Osteocyte (in vitro differentiated cells): ENCODE data around the gene CD52. TPM values are rescaled to one million over a fixed set of nuclear protein-coding genes. Genes with fewer than 3 reads are reported as not detected.

Source experiments
- DNase-seq: peaks from one replicate; pipeline ENCODE4 v3.0.0; 2021; ENCODE audit warnings: mixed read lengths; ENCODE audit not compliant: unreplicated experiment; ENCODE audit errors: extremely low spot score
- H3K27ac Mint-ChIP-seq: one replicate; pipeline ENCODE4 v1.8.0; 2021; ENCODE audit warnings: mild to moderate bottlenecking, mixed read lengths; ENCODE audit not compliant: unreplicated experiment
- H3K27me3 Mint-ChIP-seq: one replicate; pipeline ENCODE4 v1.8.0; 2021; ENCODE audit warnings: mixed read lengths; ENCODE audit not compliant: unreplicated experiment
- H3K36me3 Mint-ChIP-seq: one replicate; pipeline ENCODE4 v1.8.0; 2021; ENCODE audit warnings: mixed read lengths; ENCODE audit not compliant: unreplicated experiment
- H3K4me1 Mint-ChIP-seq: one replicate; pipeline ENCODE4 v1.8.0; 2021; ENCODE audit warnings: mixed read lengths; ENCODE audit not compliant: unreplicated experiment
- H3K4me3 Mint-ChIP-seq: one replicate; pipeline ENCODE4 v1.8.0; 2021; ENCODE audit warnings: mild to moderate bottlenecking, moderate library complexity, mixed read lengths; ENCODE audit not compliant: unreplicated experiment
- H3K9me3 Mint-ChIP-seq: one replicate; pipeline ENCODE4 v1.8.0; 2021; ENCODE audit warnings: mixed read lengths; ENCODE audit not compliant: unreplicated experiment
- CTCF ChIP-seq: fragments of 200-600 bp; sonication (generic); IDR thresholded peaks from 2 replicates; pipeline ENCODE4 v1.5.0; 2021; ENCODE audit warnings: antibody characterized with exemption, mild to moderate bottlenecking, moderate library complexity
- total RNA-seq: library from RNA; stranded (reverse); gene quantifications from 2 replicates; pipeline ENCODE4 v1.2.1, GENCODE V29; 2021

Gene CD52
- total RNA-seq, 1 donor from 2014 or later, result not detected

GRCh38 chr1:26275580-26276431, 42.0 kb upstream of the CD52 start:
- Mint-ChIP-seq H3K9me3 (no peaks in the 10 kb centered on the region), H3K27ac (peak overlapping the region; percentile 92), H3K4me3 (peak overlapping the region; percentile 15), H3K4me1 (peaks cover 54% of the 10 kb centered on the region), H3K27me3 (no peaks in the 10 kb centered on the region), H3K36me3 (peaks cover 12% of the 10 kb centered on the region)
- peak; percentile 92 for DNase-seq
- TF ChIP-seq CTCF, result peak; percentile 77

- no peak for DNase-seq
- peaks cover 60% of the 10 kb centered on the region for H3K4me1 Mint-ChIP-seq
- H3K27ac Mint-ChIP-seq, result peak overlapping the region; percentile 92
- no peaks in the 10 kb centered on the region for H3K9me3 Mint-ChIP-seq
- peaks cover 9% of the 10 kb centered on the region for H3K36me3 Mint-ChIP-seq
- TF ChIP-seq CTCF, result no peak
- H3K4me3 Mint-ChIP-seq, result no peak overlapping the region
- H3K27me3 Mint-ChIP-seq, result no peaks in the 10 kb centered on the region
Measured at GRCh38 chr1:26276432-26276838, 41.3 kb upstream of the CD52 start.

- no peak overlapping the region for H3K4me3 Mint-ChIP-seq
- H3K27ac Mint-ChIP-seq, result peak overlapping the region; percentile 92
- H3K27me3 Mint-ChIP-seq, result no peaks in the 10 kb centered on the region
- H3K36me3 Mint-ChIP-seq, result peaks cover 5% of the 10 kb centered on the region
- no peaks in the 10 kb centered on the region for H3K9me3 Mint-ChIP-seq
- TF ChIP-seq CTCF, result no peak
- no peak for DNase-seq
- H3K4me1 Mint-ChIP-seq, result peaks cover 65% of the 10 kb centered on the region
Measured at GRCh38 chr1:26277261-26277661, 40.5 kb upstream of the CD52 start.

DNA sequence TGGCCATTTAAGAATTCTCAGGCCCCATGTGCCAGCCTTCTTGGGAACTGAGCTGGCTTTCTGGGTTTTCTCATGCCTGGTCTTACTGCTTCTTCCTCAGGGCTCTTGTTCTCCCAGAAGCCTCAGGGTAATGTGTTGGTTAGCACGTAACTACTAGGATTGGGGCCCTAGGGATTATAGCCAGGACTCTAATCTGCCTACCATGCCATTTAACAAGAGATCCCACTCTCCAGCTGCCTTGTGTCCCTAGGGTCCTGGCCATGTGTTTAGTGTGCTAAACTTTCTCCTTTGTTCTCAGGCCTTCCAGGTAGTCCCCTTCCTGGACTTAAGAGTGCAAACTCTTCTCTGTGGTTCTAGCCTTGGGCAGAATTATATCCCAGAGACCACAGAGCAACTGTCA, 40.0 kb upstream of the CD52 start:
- Mint-ChIP-seq H3K27ac (peak overlapping the region; percentile 92), H3K4me3 (no peak overlapping the region), H3K36me3 (peaks cover 4% of the 10 kb centered on the region), H3K27me3 (no peaks in the 10 kb centered on the region), H3K9me3 (no peaks in the 10 kb centered on the region), H3K4me1 (peaks cover 69% of the 10 kb centered on the region)
- TF ChIP-seq CTCF, result no peak
- no peak for DNase-seq

GRCh38 chr1:26278303-26278702, 39.5 kb upstream of the CD52 start:
- TF ChIP-seq CTCF, result no peak
- no peaks in the 10 kb centered on the region for H3K27me3 Mint-ChIP-seq
- no peaks in the 10 kb centered on the region for H3K9me3 Mint-ChIP-seq
- peaks cover 2% of the 10 kb centered on the region for H3K36me3 Mint-ChIP-seq
- H3K4me3 Mint-ChIP-seq, result peak overlapping the region; percentile 3
- H3K27ac Mint-ChIP-seq, result peak overlapping the region; percentile 92
- H3K4me1 Mint-ChIP-seq, result peaks cover 74% of the 10 kb centered on the region
- DNase-seq, result peak; percentile 87
